ENCODE measurements around the gene MED13L. TPM values are rescaled to one million over a fixed set of nuclear protein-coding genes. Genes with fewer than 3 reads are reported as not detected.

MED13L gene
- total RNA-seq, 1 experiment from 2014 or later = 89.0 TPM

- no peak for DNase-seq
- TF ChIP-seq, protein P1, sequence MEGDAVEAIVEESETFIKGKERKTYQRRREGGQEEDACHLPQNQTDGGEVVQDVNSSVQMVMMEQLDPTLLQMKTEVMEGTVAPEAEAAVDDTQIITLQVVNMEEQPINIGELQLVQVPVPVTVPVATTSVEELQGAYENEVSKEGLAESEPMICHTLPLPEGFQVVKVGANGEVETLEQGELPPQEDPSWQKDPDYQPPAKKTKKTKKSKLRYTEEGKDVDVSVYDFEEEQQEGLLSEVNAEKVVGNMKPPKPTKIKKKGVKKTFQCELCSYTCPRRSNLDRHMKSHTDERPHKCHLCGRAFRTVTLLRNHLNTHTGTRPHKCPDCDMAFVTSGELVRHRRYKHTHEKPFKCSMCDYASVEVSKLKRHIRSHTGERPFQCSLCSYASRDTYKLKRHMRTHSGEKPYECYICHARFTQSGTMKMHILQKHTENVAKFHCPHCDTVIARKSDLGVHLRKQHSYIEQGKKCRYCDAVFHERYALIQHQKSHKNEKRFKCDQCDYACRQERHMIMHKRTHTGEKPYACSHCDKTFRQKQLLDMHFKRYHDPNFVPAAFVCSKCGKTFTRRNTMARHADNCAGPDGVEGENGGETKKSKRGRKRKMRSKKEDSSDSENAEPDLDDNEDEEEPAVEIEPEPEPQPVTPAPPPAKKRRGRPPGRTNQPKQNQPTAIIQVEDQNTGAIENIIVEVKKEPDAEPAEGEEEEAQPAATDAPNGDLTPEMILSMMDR (IDR thresholded peaks at IDR 0.05; ENCODE audit: unreplicated experiment) = no peak
- Mint-ChIP-seq H3K9me3 (ENCODE audit: low read depth, unreplicated experiment) (peaks cover 2% of the 10 kb centered on the region), H3K36me3 (ENCODE audit: insufficient read depth, unreplicated experiment) (no peaks in the 10 kb centered on the region), H3K4me1 (ENCODE audit: low read depth, unreplicated experiment) (no peaks in the 10 kb centered on the region), H3K4me3 (ENCODE audit: low read depth, unreplicated experiment) (no peak overlapping the region), H3K27ac (ENCODE audit: unreplicated experiment) (no peak overlapping the region), H3K27me3 (ENCODE audit: unreplicated experiment) (peaks cover 21% of the 10 kb centered on the region)
- BruUV-seq (replicated peaks) = no TSS peak
- CTCF ChIA-PET = no interaction called here
- intact Hi-C loops (cut with micrococcal nuclease; ENCODE audit: unreplicated experiment) = no loop called here
Measured at GRCh38 chr12:115934877-115935276, 342.6 kb downstream of the MED13L start.

DNA sequence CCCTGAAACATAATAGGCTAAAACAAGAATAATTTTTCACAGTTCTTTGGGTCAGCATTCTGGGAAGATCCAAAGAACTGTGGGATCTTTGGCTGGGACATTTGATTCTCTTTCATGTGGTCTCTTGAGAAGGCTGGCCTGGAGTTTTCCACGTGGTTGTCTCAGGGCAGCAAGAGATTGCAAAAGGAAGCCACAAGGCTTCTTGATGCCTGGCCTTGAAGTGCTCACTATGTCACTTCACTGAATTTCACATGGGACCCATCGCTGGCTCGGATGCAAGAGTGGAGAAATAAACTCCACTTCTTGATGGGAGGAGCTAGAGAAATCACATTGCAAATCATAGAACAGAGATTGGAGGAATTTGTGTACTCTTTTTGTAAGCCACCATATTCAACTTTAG lies 343.4 kb downstream of the MED13L start:
- Mint-ChIP-seq H3K27ac (ENCODE audit: unreplicated experiment) (no peak overlapping the region), H3K9me3 (ENCODE audit: low read depth, unreplicated experiment) (no peaks in the 10 kb centered on the region), H3K36me3 (ENCODE audit: insufficient read depth, unreplicated experiment) (no peaks in the 10 kb centered on the region), H3K4me1 (ENCODE audit: low read depth, unreplicated experiment) (no peaks in the 10 kb centered on the region), H3K27me3 (ENCODE audit: unreplicated experiment) (peaks cover 21% of the 10 kb centered on the region), H3K4me3 (ENCODE audit: low read depth, unreplicated experiment) (no peak overlapping the region)
- CTCF ChIA-PET = no interaction called here
- no TSS peak for BruUV-seq (replicated peaks)
- TF ChIP-seq, protein P1 (IDR thresholded peaks at IDR 0.05; ENCODE audit: unreplicated experiment) = no peak
- DNase-seq = no peak
- intact Hi-C loops (cut with micrococcal nuclease; ENCODE audit: unreplicated experiment) = no loop called here

GRCh38 chr12:115932066-115932465 lies 345.4 kb downstream of the MED13L start:
- intact Hi-C loops (cut with micrococcal nuclease; ENCODE audit: unreplicated experiment) = no loop called here
- Mint-ChIP-seq H3K9me3 (ENCODE audit: low read depth, unreplicated experiment) (no peaks in the 10 kb centered on the region), H3K27me3 (ENCODE audit: unreplicated experiment) (peaks cover 35% of the 10 kb centered on the region), H3K36me3 (ENCODE audit: insufficient read depth, unreplicated experiment) (no peaks in the 10 kb centered on the region), H3K4me3 (ENCODE audit: low read depth, unreplicated experiment) (no peak overlapping the region), H3K27ac (ENCODE audit: unreplicated experiment) (no peak overlapping the region), H3K4me1 (ENCODE audit: low read depth, unreplicated experiment) (no peaks in the 10 kb centered on the region)
- CTCF ChIA-PET = no interaction called here
- TF ChIP-seq, protein P1 (IDR thresholded peaks at IDR 0.05; ENCODE audit: unreplicated experiment) = no peak
- no TSS peak for BruUV-seq (replicated peaks)
- DNase-seq = no peak

DNA sequence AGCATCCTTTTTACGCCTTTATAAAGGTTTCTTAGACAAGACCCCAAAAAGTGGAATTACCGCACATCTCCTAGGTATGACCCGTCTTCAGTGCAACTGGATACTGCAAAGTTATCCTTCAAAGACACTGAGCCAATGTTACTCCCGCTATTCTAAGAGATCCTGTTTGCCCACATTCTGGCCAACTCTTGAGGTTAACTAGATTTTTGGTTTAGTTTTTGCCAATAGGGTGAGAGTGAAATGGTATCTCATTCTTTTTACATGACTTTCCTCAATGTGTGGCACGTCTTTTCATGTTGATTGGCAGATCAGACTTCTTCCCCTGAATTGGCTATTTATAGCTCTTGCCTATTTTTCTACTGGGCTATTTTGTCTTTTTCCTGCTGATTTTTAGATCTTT lies 347.2 kb downstream of the MED13L start:
- intact Hi-C loops (cut with micrococcal nuclease; ENCODE audit: unreplicated experiment) = no loop called here
- TF ChIP-seq, protein P1 (IDR thresholded peaks at IDR 0.05; ENCODE audit: unreplicated experiment) = no peak
- H3K27me3 Mint-ChIP-seq (ENCODE audit: unreplicated experiment) = peaks cover 36% of the 10 kb centered on the region
- no peak for DNase-seq
- no peaks in the 10 kb centered on the region for H3K4me1 Mint-ChIP-seq (ENCODE audit: low read depth, unreplicated experiment)
- H3K27ac Mint-ChIP-seq (ENCODE audit: unreplicated experiment) = no peak overlapping the region
- H3K9me3 Mint-ChIP-seq (ENCODE audit: low read depth, unreplicated experiment) = no peaks in the 10 kb centered on the region
- no TSS peak for BruUV-seq (replicated peaks)
- CTCF ChIA-PET = no interaction called here
- no peaks in the 10 kb centered on the region for H3K36me3 Mint-ChIP-seq (ENCODE audit: insufficient read depth, unreplicated experiment)
- H3K4me3 Mint-ChIP-seq (ENCODE audit: low read depth, unreplicated experiment) = no peak overlapping the region
